BJ (cell line): ENCODE results near the gene GAS2L2. TPM values are rescaled to one million over a fixed set of nuclear protein-coding genes. Genes with fewer than 3 reads are reported as not detected.

Experiments used
- CTCF ChIA-PET: fragments of 350-600 bp; formaldehyde crosslinking; extraction: SDS; loops from one replicate; lab custom pipeline; 2021; ENCODE audit warnings: antibody characterized with exemption, inconsistent platforms; lab: Yijun Ruan, JAX
- POLR2A ChIA-PET: fragments of 300-600 bp; sonication (Branson Sonifier 250); formaldehyde crosslinking; extraction: SDS; loops from one replicate; lab custom pipeline; 2021; ENCODE audit warnings: antibody characterized with exemption; lab: Charles Lee
- DNase-seq: peaks from one replicate; pipeline ENCODE4 v3.0.0-alpha.2; 2011; ENCODE audit warnings: low read depth
- H3K27me3 ChIP-seq: 2 replicates; pipeline ENCODE4 v1.6.0; 2011; ENCODE audit warnings: low read length; ENCODE audit not compliant: control insufficient read depth, insufficient read depth
- H3K36me3 ChIP-seq: 2 replicates; pipeline ENCODE4 v1.5.1; 2011; ENCODE audit warnings: low read length; ENCODE audit not compliant: control insufficient read depth, insufficient read depth
- H3K4me3 ChIP-seq: 2 replicates; pipeline ENCODE4 v1.5.1; 2011; ENCODE audit warnings: low read depth, mild to moderate bottlenecking, control low read depth, low read length
- polyA plus RNA-seq: library from polyadenylated mRNA; depleted of rRNA; stranded (reverse); fragments of >200 nt; gene quantifications from 2 replicates; pipeline ENCODE4 v1.2.3, GENCODE V29; 2011
- TF ChIP-seq, protein P1 (sequence below): IDR thresholded peaks from 2 replicates; pipeline ENCODE4 v1.5.1; 2011; ENCODE audit warnings: low read depth, mild to moderate bottlenecking, control low read depth, inconsistent platforms, low read length, moderate library complexity; ENCODE audit not compliant: insufficient read depth

The GAS2L2 gene
- polyA plus RNA-seq, 1 experiment: not detected

GRCh38 chr17:35784895-35785294, 31.9 kb upstream of the GAS2L2 start:
- ChIA-PET POLR2A (no interaction called here), CTCF (interaction anchor here (0.6 to 3.9 kb wide), 5 partner anchors 17 to 339 kb away, joined by 3 to 35 read pairs (median 6); partner anchors contain the start of gene TAF15)
- TF ChIP-seq, protein P1, sequence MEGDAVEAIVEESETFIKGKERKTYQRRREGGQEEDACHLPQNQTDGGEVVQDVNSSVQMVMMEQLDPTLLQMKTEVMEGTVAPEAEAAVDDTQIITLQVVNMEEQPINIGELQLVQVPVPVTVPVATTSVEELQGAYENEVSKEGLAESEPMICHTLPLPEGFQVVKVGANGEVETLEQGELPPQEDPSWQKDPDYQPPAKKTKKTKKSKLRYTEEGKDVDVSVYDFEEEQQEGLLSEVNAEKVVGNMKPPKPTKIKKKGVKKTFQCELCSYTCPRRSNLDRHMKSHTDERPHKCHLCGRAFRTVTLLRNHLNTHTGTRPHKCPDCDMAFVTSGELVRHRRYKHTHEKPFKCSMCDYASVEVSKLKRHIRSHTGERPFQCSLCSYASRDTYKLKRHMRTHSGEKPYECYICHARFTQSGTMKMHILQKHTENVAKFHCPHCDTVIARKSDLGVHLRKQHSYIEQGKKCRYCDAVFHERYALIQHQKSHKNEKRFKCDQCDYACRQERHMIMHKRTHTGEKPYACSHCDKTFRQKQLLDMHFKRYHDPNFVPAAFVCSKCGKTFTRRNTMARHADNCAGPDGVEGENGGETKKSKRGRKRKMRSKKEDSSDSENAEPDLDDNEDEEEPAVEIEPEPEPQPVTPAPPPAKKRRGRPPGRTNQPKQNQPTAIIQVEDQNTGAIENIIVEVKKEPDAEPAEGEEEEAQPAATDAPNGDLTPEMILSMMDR: no peak
- Histone ChIP-seq H3K36me3 (no peaks in the 10 kb centered on the region), H3K27me3 (peaks cover 11% of the 10 kb centered on the region), H3K4me3 (no peak overlapping the region)
- DNase-seq: no peak

- CTCF ChIA-PET: interaction anchor here (1.6 to 11.0 kb wide), 3 partner anchors 8 to 18 kb away, joined by 5 to 115 read pairs (median 6); no protein-coding TSS in a partner anchor
- no peak for DNase-seq
- Histone ChIP-seq H3K27me3 (peaks cover 26% of the 10 kb centered on the region), H3K4me3 (no peak overlapping the region), H3K36me3 (no peaks in the 10 kb centered on the region)
- TF ChIP-seq, protein P1: no peak
- POLR2A ChIA-PET: no interaction called here
Observed at GRCh38 chr17:35780950-35781349, 27.9 kb upstream of the GAS2L2 start.

DNA sequence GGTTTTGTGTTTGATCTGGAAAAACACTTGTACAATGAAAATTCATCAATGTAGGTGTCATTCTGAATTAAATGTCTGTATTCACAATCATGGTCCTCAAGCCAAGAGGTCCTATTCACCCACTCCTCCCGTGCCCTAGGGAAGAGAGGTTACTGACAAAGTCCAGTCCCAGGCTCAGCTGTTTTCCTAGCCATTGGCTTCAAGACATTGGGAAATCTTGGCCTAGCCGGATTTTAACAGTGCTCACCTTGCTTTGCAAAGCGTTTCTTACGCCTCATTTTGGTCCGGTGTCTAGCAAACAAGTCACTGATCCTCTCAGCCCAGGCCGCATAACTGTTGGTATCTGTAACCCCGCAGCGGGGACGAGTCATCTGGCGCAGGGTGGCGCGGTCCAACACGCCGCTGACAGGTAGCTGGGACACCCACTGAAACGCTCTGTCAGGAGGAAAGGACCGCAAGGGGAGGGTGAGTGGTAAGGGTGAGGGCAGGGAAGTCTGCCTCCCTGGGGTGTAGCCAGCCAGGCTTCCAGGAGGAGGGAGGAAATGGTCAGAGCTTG, 25.7 kb upstream of the GAS2L2 start:
- CTCF ChIA-PET: interaction anchor here (1.0 to 11.0 kb wide), 3 partner anchors 8 to 27 kb away, joined by 3 to 115 read pairs (median 11); no protein-coding TSS in a partner anchor

GRCh38 chr17:35775583-35775982, 22.5 kb upstream of the GAS2L2 start:
- CTCF ChIA-PET: interaction anchor here (1.1 to 11.0 kb wide), 4 partner anchors 11 to 30 kb away, joined by 3 to 115 read pairs (median 8); no protein-coding TSS in a partner anchor
- TF ChIP-seq, protein P1: no peak
- POLR2A ChIA-PET: no interaction called here

More for the DNA sequence above, 25.7 kb upstream of the GAS2L2 start:
- TF ChIP-seq, protein P1: no peak
- H3K27me3 ChIP-seq: peaks cover 39% of the 10 kb centered on the region
- POLR2A ChIA-PET: no interaction called here
- DNase-seq: no peak
- no peak overlapping the region for H3K4me3 ChIP-seq
- no peaks in the 10 kb centered on the region for H3K36me3 ChIP-seq

GRCh38 chr17:35775039-35775438, 22.0 kb upstream of the GAS2L2 start:
- TF ChIP-seq, protein P1: no peak
- ChIA-PET POLR2A (no interaction called here), CTCF (interaction anchor here (0.9 to 11.0 kb wide), 5 partner anchors 8 to 33 kb away, joined by 3 to 115 read pairs (median 5); no protein-coding TSS in a partner anchor)
- H3K27me3 ChIP-seq: peaks cover 39% of the 10 kb centered on the region
- no peak for DNase-seq
- H3K4me3 ChIP-seq: no peak overlapping the region
- H3K36me3 ChIP-seq: no peaks in the 10 kb centered on the region

More at GRCh38 chr17:35775583-35775982, 22.5 kb upstream of the GAS2L2 start:
- no peak for DNase-seq
- Histone ChIP-seq H3K4me3 (no peak overlapping the region), H3K36me3 (no peaks in the 10 kb centered on the region), H3K27me3 (peaks cover 39% of the 10 kb centered on the region)
